Smooth muscle cell (in vitro differentiated cells): ENCODE data around the gene NELL2. TPM values are rescaled to one million over a fixed set of nuclear protein-coding genes. Genes with fewer than 3 reads are reported as not detected.

Experiments used
- DNase-seq: peaks from one replicate; lab custom pipeline; 2025; ENCODE audit not compliant: unreplicated experiment; lab: John Stamatoyannopoulos, UW
- H2AFZ ChIP-seq: fragments of 200-600 bp; sonication (generic); 2 replicates; pipeline ENCODE4 v1.6.0; 2016; ENCODE audit warnings: antibody characterized with exemption, low read depth, mild to moderate bottlenecking
- H3F3A ChIP-seq: fragments of 200-600 bp; sonication (generic); 2 replicates; pipeline ENCODE4 v1.6.0; 2017; ENCODE audit warnings: antibody characterized with exemption, low read depth
- H3K27ac ChIP-seq: fragments of 200-600 bp; sonication (generic); 2 replicates; pipeline ENCODE4 v1.5.1; 2016; ENCODE audit warnings: low read depth, mild to moderate bottlenecking
- H3K27me3 ChIP-seq: fragments of 200-600 bp; sonication (generic); 2 replicates; pipeline ENCODE4 v1.6.1; 2016; ENCODE audit warnings: low read depth, mild to moderate bottlenecking
- H3K36me3 ChIP-seq: fragments of 200-600 bp; sonication (generic); 2 replicates; pipeline ENCODE4 v1.5.1; 2016; ENCODE audit warnings: low read depth
- H3K4me1 ChIP-seq: fragments of 200-600 bp; sonication (generic); 2 replicates; pipeline ENCODE4 v1.5.1; 2016; ENCODE audit warnings: low read depth
- H3K4me2 ChIP-seq: fragments of 200-600 bp; sonication (generic); 2 replicates; pipeline ENCODE4 v1.6.0; 2016; ENCODE audit warnings: mild to moderate bottlenecking
- H3K4me3 ChIP-seq: fragments of 200-600 bp; sonication (generic); 2 replicates; pipeline ENCODE4 v1.5.1; 2016; ENCODE audit warnings: mild to moderate bottlenecking
- H3K79me2 ChIP-seq: fragments of 200-600 bp; sonication (generic); 2 replicates; pipeline ENCODE4 v1.6.0; 2016; ENCODE audit warnings: low read depth, mild to moderate bottlenecking
- H3K9ac ChIP-seq: fragments of 200-600 bp; sonication (generic); 2 replicates; pipeline ENCODE4 v1.6.0; 2016; ENCODE audit warnings: low read depth
- H3K9me3 ChIP-seq: fragments of 200-600 bp; sonication (generic); replicated peaks from 2 replicates; pipeline ENCODE4 v1.5.1; 2016; ENCODE audit warnings: low read depth
- H4K20me1 ChIP-seq: fragments of 200-600 bp; sonication (generic); 2 replicates; pipeline ENCODE4 v1.6.0; 2016; ENCODE audit warnings: low read depth
- CTCF ChIP-seq: fragments of 200-600 bp; sonication (generic); IDR thresholded peaks from 2 replicates; pipeline ENCODE4 v1.5.1; 2017; ENCODE audit warnings: borderline replicate concordance, mild to moderate bottlenecking, antibody characterized with exemption; ENCODE audit not compliant: insufficient read depth, poor library complexity, severe bottlenecking
- WGBS: methylation state at CpG from one replicate; pipeline ENCODE4 v1.1.7; 2016; ENCODE audit warnings: low lambda C conversion rate; 5-methylcytosine and 5-hydroxymethylcytosine counted together
- polyA plus RNA-seq: library from polyadenylated mRNA; unstranded; fragments of >200 nt; fragmentation: Nextera tagmentation; extraction: Ambion mirVana; gene quantifications from 2 replicates; pipeline ENCODE4 v1.2.1, GENCODE V29; 2016
- total RNA-seq: library from RNA; depleted of rRNA; stranded (reverse); fragments of >200 nt; gene quantifications from 2 replicates; pipeline ENCODE4 v1.2.3, GENCODE V29; 2014

The NELL2 gene
- total and polyA plus RNA-seq, 2 experiments from 2014 or later = 16.8 TPM; not detected in 1

- TF ChIP-seq CTCF = no peak
- DNase-seq = no peak
- H3K27ac ChIP-seq = no peak overlapping the region
- 97% methylated on average over 6 of the region's 6 CpGs for WGBS
- H4K20me1 ChIP-seq = no peaks in the 10 kb centered on the region
- H3K4me2 ChIP-seq = no peak overlapping the region
- no peak overlapping the region for H3K4me3 ChIP-seq
- H3F3A ChIP-seq = no peaks in the 10 kb centered on the region
- no peaks in the 10 kb centered on the region for H3K79me2 ChIP-seq
- no peaks in the 10 kb centered on the region for H3K4me1 ChIP-seq
- H3K27me3 ChIP-seq = no peaks in the 10 kb centered on the region
- no peaks in the 10 kb centered on the region for H3K9me3 ChIP-seq
- H3K36me3 ChIP-seq = no peaks in the 10 kb centered on the region
- H2AFZ ChIP-seq = no peak overlapping the region
- no peak overlapping the region for H3K9ac ChIP-seq
These were observed 356.2 kb downstream of the NELL2 start for GRCh38 chr12:44519931-44520330.

GRCh38 chr12:44511289-44511688 lies 364.8 kb downstream of the NELL2 start:
- no peak overlapping the region for H3K4me2 ChIP-seq
- no peaks in the 10 kb centered on the region for H3F3A ChIP-seq
- TF ChIP-seq CTCF = no peak
- no peak overlapping the region for H3K9ac ChIP-seq
- H3K9me3 ChIP-seq = no peaks in the 10 kb centered on the region
- H4K20me1 ChIP-seq = no peaks in the 10 kb centered on the region
- H3K4me1 ChIP-seq = peaks cover 9% of the 10 kb centered on the region
- no peak overlapping the region for H3K27ac ChIP-seq
- H3K36me3 ChIP-seq = no peaks in the 10 kb centered on the region
- DNase-seq = no peak
- H3K4me3 ChIP-seq = no peak overlapping the region
- no peaks in the 10 kb centered on the region for H3K79me2 ChIP-seq
- no peaks in the 10 kb centered on the region for H3K27me3 ChIP-seq
- no peak overlapping the region for H2AFZ ChIP-seq

GRCh38 chr12:44510510-44510909 lies 365.6 kb downstream of the NELL2 start:
- Histone ChIP-seq H3K27ac (no peak overlapping the region), H3K27me3 (no peaks in the 10 kb centered on the region), H2AFZ (no peak overlapping the region), H3K79me2 (no peaks in the 10 kb centered on the region), H3F3A (no peaks in the 10 kb centered on the region), H3K36me3 (no peaks in the 10 kb centered on the region), H3K9me3 (no peaks in the 10 kb centered on the region), H4K20me1 (no peaks in the 10 kb centered on the region), H3K4me1 (peaks cover 9% of the 10 kb centered on the region), H3K4me3 (no peak overlapping the region), H3K4me2 (no peak overlapping the region), H3K9ac (no peak overlapping the region)
- TF ChIP-seq CTCF = no peak
- 93% methylated on average over 2 of the region's 2 CpGs for WGBS
- DNase-seq = no peak

GRCh38 chr12:44510076-44510475 lies 366.0 kb downstream of the NELL2 start:
- H3K9ac ChIP-seq = no peak overlapping the region
- TF ChIP-seq CTCF = no peak
- H3K9me3 ChIP-seq = no peaks in the 10 kb centered on the region
- H2AFZ ChIP-seq = no peak overlapping the region
- no peaks in the 10 kb centered on the region for H3K36me3 ChIP-seq
- no peak for DNase-seq
- no peaks in the 10 kb centered on the region for H4K20me1 ChIP-seq
- WGBS = 86% methylated on average over 4 of the region's 4 CpGs
- H3K27me3 ChIP-seq = no peaks in the 10 kb centered on the region
- H3K27ac ChIP-seq = no peak overlapping the region
- H3K4me2 ChIP-seq = no peak overlapping the region
- H3K79me2 ChIP-seq = no peaks in the 10 kb centered on the region
- peaks cover 9% of the 10 kb centered on the region for H3K4me1 ChIP-seq
- H3K4me3 ChIP-seq = no peak overlapping the region
- H3F3A ChIP-seq = no peaks in the 10 kb centered on the region
